NCI-H2081 treated with DMSO at 0.1 percent for 48 hours (cell line): ENCODE measurements around the gene PARD6G.

Source experiments
- DNase-seq: peaks from one replicate; lab custom pipeline; 2025; lab: John Stamatoyannopoulos, UW

Gene PARD6G

GRCh38 chr18:80190311-80190710 is 57.0 kb downstream of the PARD6G start:
- no peak for DNase-seq

- DNase-seq, result no peak
These were observed 57.8 kb downstream of the PARD6G start for GRCh38 chr18:80189531-80189865.

DNA sequence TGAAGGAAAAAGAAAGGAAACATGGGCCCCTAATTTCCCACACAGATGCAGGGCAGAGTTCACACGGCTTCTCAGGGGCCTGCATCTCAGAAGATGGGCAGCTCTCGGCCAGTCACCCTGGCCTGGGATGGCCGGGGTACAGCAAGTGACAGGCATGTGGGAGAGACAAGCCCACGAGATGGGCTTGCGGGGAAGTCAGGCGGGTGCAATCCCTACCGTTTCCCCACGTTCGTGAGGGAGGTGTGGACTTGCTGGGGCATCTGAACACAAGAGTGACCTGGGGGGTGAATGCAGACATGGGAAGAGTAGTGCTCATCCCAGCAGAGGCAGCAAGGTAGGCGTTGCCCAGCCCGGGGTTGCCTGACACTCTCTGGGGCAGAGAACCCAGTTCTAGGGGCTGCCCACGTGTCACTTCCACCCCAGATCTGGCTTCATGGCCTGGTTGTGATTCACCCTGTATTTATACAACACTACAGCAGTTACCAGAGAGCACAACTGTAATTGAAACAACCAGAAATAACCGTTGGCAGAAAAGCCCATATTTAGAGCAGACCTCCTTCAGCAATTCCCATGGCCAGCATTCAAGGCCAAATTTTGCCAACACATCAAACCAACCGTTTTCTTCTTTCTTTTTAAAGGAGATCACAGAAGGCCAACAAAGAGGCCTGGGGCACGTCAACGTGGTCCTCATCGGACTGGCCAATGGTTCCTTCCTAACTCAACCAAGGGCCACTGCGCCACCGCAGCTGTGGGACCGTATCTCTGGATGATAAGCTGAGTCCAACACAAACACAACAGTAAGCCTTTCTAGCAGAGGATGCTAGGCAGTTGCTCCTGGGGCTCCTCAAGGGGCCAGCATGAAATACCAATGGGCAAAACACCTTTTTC is 58.4 kb downstream of the PARD6G start:
- DNase-seq, result no peak

- DNase-seq, result no peak
These were observed 59.2 kb downstream of the PARD6G start for GRCh38 chr18:80187956-80188642.

GRCh38 chr18:80185545-80185944 is 61.8 kb downstream of the PARD6G start:
- DNase-seq, result no peak

DNA sequence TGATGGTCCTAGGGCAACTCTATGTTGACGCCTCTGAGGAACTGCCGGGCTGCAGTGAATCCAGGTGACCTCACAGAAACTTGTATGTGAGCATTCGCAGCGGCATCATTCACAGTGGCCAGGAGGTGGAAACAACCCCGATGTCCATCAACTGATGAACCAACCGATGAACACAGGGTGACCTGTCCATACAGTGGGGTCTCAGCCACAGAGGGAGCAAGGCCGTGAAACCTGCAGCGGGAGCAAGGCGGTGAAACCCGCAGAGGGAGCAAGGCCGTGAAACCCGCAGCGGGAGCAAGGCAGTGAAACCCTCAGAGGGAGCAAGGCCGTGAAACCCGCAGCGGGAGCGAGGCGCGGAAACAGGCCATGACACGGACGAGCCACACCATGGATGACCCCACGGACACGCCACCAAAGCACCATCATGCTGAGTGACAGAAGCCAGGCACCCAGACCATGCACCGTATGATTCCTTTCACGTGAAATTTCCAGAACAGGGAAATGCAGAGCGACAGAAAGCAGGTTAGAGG is 63.0 kb downstream of the PARD6G start:
- no peak for DNase-seq

- DNase-seq, result no peak
These were observed 63.9 kb downstream of the PARD6G start for GRCh38 chr18:80183273-80184050.

GRCh38 chr18:80182855-80183254 is 64.5 kb downstream of the PARD6G start:
- no peak for DNase-seq

- DNase-seq, result no peak
These were observed 65.5 kb downstream of the PARD6G start for GRCh38 chr18:80181642-80182461.

DNA sequence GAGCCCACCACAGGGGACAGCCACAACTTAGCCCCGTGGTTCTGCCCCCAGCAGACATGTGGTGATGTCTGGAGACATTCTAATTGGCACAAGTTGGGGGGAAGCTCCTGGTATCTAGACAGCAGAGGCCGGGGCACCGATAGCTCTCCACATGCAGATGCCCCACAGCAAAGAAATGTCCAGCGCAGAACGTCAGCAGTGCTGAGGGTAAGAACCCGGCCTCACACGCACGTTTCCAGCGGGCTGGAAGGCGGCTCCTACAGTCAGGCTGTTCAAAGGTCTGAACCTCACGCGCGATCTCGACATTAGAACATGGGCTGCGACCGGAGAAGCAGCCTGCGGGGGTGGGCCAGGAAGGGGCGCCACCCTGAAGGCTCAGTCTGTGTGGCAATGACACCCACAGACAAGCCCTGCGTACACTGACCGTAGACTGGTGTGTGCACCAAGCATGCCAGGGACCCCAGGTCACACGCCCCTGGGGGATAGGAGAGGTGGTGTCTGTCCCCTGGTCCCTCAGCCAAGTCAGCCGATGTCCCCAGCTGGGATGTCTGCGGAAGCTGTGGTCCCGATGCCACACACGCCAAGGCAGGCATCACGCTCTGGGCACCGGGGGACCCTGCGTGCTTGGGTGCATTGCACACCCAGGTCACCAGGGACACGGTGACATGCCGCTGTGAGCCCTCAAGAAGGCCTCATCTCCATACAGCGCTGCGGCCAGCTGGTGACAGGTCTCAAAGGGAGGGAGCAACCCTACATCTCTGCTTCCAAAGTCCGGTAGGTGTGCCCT is 66.3 kb downstream of the PARD6G start:
- DNase-seq, result no peak

GRCh38 chr18:80179857-80180558 is 67.3 kb downstream of the PARD6G start:
- DNase-seq, result no peak

DNA sequence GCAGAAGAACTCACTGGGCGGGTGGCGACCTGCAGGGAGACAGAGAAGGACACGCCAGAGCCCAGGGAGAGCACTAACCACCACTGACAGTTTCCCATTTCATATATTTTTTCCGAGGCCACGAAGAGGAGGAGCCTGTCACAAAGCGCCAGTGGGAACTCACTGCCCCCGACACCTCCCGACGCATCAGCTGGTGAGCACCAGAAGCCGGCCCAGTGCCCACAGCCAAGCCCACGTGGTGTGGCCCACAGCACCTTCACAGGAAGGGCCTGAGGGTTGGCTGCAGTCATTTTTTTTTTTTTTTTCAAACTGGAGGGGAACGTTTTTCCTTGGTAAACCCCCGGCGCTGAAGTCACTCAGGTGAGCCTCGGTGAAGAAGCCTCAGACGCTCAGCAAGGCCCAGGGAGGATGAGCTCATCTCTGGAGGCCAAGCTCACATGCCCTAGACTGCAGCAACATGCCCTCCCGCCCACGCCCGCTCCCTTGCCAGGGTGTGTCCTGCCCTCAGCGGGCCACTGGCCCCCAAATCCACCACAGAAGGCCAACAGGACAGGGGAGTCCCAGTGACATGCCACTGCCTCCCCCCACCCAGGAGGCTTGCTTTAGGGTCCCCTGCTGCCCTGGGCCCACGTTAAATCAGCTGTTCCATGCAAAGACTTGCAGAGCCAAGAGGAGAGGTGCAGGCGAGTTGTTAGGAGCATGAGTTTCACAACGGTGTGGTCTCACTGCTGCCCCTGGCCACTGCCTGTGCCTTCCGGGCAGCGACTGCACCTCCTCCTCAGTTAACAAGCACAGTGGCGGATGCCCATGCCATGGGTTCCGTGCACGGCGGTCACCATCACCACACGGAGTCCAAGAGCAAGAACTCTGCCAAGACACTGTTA is 68.1 kb downstream of the PARD6G start:
- DNase-seq, result no peak

- DNase-seq, result no peak
These were observed 70.2 kb downstream of the PARD6G start for GRCh38 chr18:80177128-80177527.

GRCh38 chr18:80176334-80177073 is 70.8 kb downstream of the PARD6G start:
- no peak for DNase-seq

DNA sequence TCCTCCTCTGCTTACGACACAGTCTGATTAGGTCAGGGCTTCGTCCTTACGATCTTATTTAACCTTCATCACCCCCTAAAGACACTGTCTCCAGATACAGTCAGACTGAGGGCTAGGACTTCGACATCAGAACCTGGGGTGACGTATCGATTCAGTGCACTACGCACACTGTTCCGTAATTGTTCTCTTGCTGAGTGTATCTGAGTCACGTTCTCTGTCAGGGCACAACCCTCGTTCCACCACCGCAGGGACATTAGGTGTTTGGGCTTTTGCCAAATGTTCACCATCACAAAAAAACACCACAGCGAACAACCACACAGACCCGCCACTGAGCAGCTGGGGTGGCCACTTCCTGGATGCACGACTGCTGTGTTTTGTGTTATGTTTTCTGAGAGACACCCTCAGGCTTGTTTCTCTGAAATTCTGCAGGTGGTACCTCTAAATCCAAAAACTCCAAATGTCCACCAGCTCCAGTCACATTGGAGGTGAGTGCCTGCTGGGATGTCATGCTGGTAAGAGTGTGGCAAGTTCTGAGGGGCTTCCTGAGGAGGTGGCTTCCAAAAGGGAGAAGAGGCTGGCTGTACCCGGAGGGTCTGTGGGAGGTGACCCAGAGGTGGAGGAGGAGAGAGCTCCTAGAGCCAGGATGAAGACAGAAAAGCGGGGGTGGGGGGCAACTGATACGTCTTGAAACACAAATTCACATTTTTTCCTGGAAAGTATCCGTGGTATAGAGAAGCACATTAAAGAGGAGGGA is 71.7 kb downstream of the PARD6G start:
- DNase-seq, result no peak

DNA sequence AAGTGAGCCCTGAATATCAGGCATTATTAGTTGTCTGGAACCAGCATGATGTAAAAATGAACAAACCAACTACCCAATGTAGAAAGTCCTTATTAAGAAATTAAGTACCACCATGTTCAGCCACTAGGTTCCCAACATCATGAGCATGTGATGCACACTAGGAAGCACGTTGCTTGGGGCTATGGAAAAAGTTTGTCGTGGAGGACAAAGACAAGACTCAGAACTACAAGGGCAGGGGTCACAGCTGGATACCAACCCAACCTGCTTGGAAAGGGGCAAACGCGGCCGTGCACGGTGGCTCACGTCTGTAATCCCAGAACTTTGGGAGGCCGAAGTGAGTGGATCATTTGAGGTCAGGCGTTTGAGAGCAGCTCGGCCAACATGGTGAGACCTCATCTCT is 74.3 kb downstream of the PARD6G start:
- no peak for DNase-seq

GRCh38 chr18:80172056-80172455 is 75.3 kb downstream of the PARD6G start:
- DNase-seq, result no peak
